ENCODE data around the gene KIAA1755.

Gene KIAA1755

GRCh38 chr20:38177201-38177600 lies 83.3 kb downstream of the KIAA1755 start:
- DNase-seq: no peak

DNA sequence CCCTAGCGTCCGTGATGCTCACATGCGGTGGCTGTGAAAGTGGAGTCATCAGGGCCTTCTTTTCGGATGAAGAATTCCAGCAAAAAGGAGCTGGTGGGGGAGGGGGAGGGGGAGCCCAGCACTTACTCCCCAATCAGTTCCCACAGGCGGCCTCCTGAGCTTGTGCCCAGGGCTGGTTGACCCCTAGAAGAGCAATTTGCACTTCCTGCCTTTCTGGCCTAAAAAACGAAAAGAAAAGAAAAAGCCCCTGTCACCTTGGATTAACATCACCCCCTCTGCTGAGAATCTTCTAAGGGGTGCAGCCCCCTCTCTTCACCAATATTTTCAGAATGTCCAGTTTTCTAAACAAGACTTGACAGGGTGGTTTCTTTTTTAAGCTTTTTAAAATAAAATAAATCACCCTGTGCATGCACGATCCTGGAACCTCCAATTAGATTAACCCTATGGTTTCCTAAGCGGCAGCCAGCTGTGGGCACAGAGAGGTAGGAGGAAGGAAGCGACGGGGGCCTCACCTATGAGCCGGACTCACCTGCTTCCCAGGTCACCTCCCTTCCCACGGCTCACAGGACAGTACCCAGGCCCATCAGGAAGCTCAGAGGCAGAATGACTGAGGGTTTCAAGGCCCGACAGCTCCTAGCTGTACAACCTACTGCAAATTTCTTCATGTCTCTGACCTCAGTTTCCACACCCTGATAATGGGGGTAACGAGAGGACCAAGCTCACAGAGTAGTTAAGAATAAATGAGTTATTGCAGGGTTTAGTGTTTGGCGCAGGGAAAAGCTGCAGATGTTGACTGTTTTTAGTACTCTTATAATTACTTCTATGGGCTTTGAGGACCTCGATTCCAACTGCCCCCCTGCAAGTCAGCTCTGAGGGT lies 85.0 kb downstream of the KIAA1755 start:
- no peak for DNase-seq

GRCh38 chr20:38173237-38174156 lies 87.0 kb downstream of the KIAA1755 start:
- DNase-seq: no peak

- no peak for DNase-seq
Measured at GRCh38 chr20:38172408-38172807, 88.1 kb downstream of the KIAA1755 start.

- no peak for DNase-seq
Measured at GRCh38 chr20:38171675-38172043, 88.9 kb downstream of the KIAA1755 start.

GRCh38 chr20:38170826-38171674 lies 89.5 kb downstream of the KIAA1755 start:
- no peak for DNase-seq

- DNase-seq: no peak
Measured at GRCh38 chr20:38170219-38170825, 90.2 kb downstream of the KIAA1755 start.

- no peak for DNase-seq
Measured at GRCh38 chr20:38169636-38170193, 90.8 kb downstream of the KIAA1755 start.

- no peak for DNase-seq
Measured at GRCh38 chr20:38168791-38169589, 91.5 kb downstream of the KIAA1755 start.

GRCh38 chr20:38167851-38168760 lies 92.4 kb downstream of the KIAA1755 start:
- DNase-seq: no peak

- DNase-seq: no peak
Measured at GRCh38 chr20:38167328-38167850, 93.1 kb downstream of the KIAA1755 start.

- DNase-seq: no peak
Measured at GRCh38 chr20:38166703-38167233, 93.8 kb downstream of the KIAA1755 start.

GRCh38 chr20:38165966-38166702 lies 94.4 kb downstream of the KIAA1755 start:
- DNase-seq: no peak

DNA sequence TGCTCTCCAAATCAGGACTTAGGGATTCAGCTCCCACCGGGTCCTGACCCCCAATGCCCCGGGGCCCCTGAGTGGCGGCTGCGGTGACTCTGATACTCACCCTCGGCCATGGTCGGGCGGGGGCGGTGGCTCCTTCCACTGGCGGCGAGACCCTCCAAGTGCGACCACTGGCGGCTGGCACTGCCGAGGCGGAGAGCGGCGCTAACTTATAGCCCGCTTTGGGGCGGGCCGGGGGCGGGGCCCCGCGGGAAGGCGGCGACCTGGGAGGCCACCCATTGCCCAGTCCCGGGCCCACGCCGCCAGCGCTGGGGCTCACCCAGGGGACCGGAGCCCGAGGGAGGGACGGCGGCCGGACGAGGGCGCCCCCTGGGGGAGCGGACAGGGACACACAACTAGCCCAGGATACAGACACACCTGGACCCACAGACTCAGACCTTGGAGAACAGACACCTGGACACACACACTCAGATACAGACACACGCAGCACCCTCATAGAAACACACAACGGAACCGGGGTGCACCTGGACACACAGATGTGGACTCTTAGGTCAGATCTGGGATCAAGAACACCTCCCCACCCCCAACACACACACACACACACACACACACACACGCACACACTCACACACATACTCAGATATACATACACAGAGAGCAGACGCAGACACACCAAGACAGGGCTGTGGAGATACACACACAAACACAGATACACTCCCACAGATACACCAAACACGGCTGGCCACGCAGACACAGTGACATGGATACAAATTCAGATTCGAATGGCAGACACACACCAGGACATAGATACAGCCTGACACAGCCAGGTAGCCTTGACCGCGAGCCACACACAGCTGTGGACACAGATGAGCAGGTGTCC lies 95.2 kb downstream of the KIAA1755 start, which contains the start of gene TGM2:
Gene TGM2 (minus strand): TSS at position 182 of the 877 bp plus-strand sequence. CDS start 72 bp downstream, at position 110.
- peak; percentile 29 to 37 for DNase-seq

DNA sequence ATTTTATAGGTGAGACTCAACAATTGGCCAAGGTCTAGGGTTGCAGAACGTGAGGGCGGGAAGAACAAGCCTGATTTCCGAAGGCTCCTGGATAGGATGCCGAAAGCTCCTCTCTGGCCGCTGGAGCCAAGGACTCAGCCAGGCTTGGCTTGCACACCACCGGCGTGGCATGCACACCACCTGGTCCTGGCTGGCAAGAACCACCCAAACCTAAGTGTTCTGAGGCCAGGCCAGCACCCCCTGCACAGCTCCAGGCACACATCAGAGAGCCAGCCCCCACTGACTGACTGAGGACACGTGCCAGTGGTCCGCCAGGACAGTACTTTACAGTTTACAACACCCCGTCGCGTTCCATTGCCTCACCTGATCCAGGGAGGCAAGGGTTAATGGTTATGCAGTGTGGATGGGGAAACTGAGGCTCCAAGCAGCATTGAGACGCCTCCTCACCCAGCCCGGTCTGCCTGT lies 95.9 kb downstream of the KIAA1755 start:
- DNase-seq: no peak

DNA sequence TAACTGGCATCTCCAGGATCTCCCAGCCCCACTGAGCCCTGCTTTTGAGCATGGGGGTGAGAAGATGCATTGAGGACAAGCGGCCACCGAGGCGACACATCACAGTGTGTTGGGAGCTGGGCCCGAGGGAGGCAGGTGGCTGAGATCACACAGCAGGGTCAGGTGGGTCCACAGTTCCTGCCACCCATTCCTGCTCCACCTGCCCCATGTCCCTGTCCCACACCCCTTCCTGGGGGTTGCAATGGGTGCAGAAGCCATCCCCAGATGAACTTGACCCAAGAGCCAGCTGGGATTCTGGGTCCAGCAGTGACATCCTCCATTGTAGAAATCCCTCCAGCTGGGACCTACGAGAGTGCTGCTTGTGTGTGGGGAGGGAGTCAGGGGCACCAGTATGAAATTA lies 96.5 kb downstream of the KIAA1755 start:
- DNase-seq: no peak

Measured in SHP77 (cell line).